H9 (cell line): Measurements from ENCODE around the gene MPP1. TPM values are rescaled to one million over a fixed set of nuclear protein-coding genes. Genes with fewer than 3 reads are reported as not detected.

Experiments
- DNase-seq: peaks from one replicate; pipeline ENCODE4 v3.0.0-alpha.2; 2017
- H2AFZ ChIP-seq: one replicate; pipeline ENCODE4 v1.6.1; 2013; ENCODE audit warnings: mild to moderate bottlenecking, low read length, control low read depth, moderate library complexity
- H2AK5ac ChIP-seq: 2 replicates; pipeline ENCODE4 v1.6.1; 2013; ENCODE audit warnings: low read length, control low read depth, mixed read lengths; ENCODE audit not compliant: insufficient read length
- H2BK120ac ChIP-seq: one replicate; pipeline ENCODE4 v1.6.1; 2013; ENCODE audit warnings: low read depth, mild to moderate bottlenecking, low read length, control low read depth, inconsistent platforms; ENCODE audit not compliant: poor library complexity, severe bottlenecking
- H2BK12ac ChIP-seq: 2 replicates; pipeline ENCODE4 v1.6.1; 2013; ENCODE audit warnings: low read length, control low read depth, mixed read lengths, low read depth; ENCODE audit not compliant: insufficient read length
- H2BK15ac ChIP-seq: 2 replicates; pipeline ENCODE4 v1.6.1; 2013; ENCODE audit warnings: low read depth, low read length, control low read depth
- H2BK20ac ChIP-seq: one replicate; pipeline ENCODE4 v1.6.1; 2013; ENCODE audit warnings: low read depth, mild to moderate bottlenecking, low read length, control low read depth, inconsistent platforms; ENCODE audit not compliant: poor library complexity, severe bottlenecking
- H2BK5ac ChIP-seq: 2 replicates; pipeline ENCODE4 v1.6.1; 2013; ENCODE audit warnings: low read length, control low read depth, mixed read lengths; ENCODE audit not compliant: insufficient read length
- H3K14ac ChIP-seq: 2 replicates; pipeline ENCODE4 v1.6.1; 2013; ENCODE audit warnings: low read length, control low read depth; ENCODE audit not compliant: insufficient read depth
- H3K18ac ChIP-seq: 2 replicates; pipeline ENCODE4 v1.6.1; 2013; ENCODE audit warnings: low read depth, mild to moderate bottlenecking, mixed read lengths, low read length, control low read depth; ENCODE audit not compliant: insufficient read length
- H3K23ac ChIP-seq: 2 replicates; pipeline ENCODE4 v1.6.1; 2013; ENCODE audit warnings: low read length, control low read depth, mixed read lengths, low read depth; ENCODE audit not compliant: insufficient read length
- H3K23me2 ChIP-seq: 2 replicates; pipeline ENCODE4 v1.6.1; 2013; ENCODE audit warnings: low read depth, mild to moderate bottlenecking, mixed read lengths, low read length, control low read depth; ENCODE audit not compliant: insufficient read length, poor library complexity, severe bottlenecking
- H3K27ac ChIP-seq: 2 replicates; pipeline ENCODE4 v1.5.1; 2013; ENCODE audit warnings: low read length, control low read depth, mixed read lengths, low read depth; ENCODE audit not compliant: insufficient read length
- H3K27me3 ChIP-seq: 2 replicates; pipeline ENCODE4 v1.6.1; 2013; ENCODE audit warnings: low read length, control low read depth, inconsistent platforms; ENCODE audit not compliant: insufficient read depth
- H3K4ac ChIP-seq: 2 replicates; pipeline ENCODE4 v1.6.1; 2013; ENCODE audit warnings: low read depth, mild to moderate bottlenecking, control low read depth, inconsistent platforms, low read length, moderate library complexity
- H3K4me1 ChIP-seq: 2 replicates; pipeline ENCODE4 v1.6.1; 2013; ENCODE audit warnings: low read length, control low read depth, inconsistent platforms; ENCODE audit not compliant: insufficient read depth
- H3K4me2 ChIP-seq: 2 replicates; pipeline ENCODE4 v1.6.1; 2013; ENCODE audit warnings: low read length, control low read depth, mixed read lengths; ENCODE audit not compliant: insufficient read length, insufficient read depth
- H3K56ac ChIP-seq: 2 replicates; pipeline ENCODE4 v1.6.1; 2013; ENCODE audit warnings: low read depth, mild to moderate bottlenecking, mixed read lengths, low read length, control low read depth; ENCODE audit not compliant: insufficient read length
- H3K79me1 ChIP-seq: 2 replicates; pipeline ENCODE4 v1.6.1; 2013; ENCODE audit warnings: low read depth, mild to moderate bottlenecking, moderate library complexity, low read length, control low read depth, inconsistent platforms; ENCODE audit not compliant: insufficient read depth, poor library complexity, severe bottlenecking
- H3K79me2 ChIP-seq: 2 replicates; pipeline ENCODE4 v1.6.1; 2013; ENCODE audit warnings: low read length, control low read depth, inconsistent platforms; ENCODE audit not compliant: insufficient read depth
- H3K9ac ChIP-seq: 2 replicates; pipeline ENCODE4 v1.6.1; 2013; ENCODE audit warnings: low read length, control low read depth, mixed read lengths; ENCODE audit not compliant: insufficient read length; ENCODE audit errors: extremely low read depth
- H3K9me3 ChIP-seq: one replicate; pipeline ENCODE4 v1.6.1; 2013; ENCODE audit warnings: low read depth, low read length, inconsistent platforms; ENCODE audit not compliant: control insufficient read depth
- H3T11ph ChIP-seq: one replicate; pipeline ENCODE4 v1.6.1; 2013; ENCODE audit warnings: mild to moderate bottlenecking, low read length, control low read depth, inconsistent platforms
- H4K20me1 ChIP-seq: one replicate; pipeline ENCODE4 v1.6.1; 2013; ENCODE audit not compliant: control insufficient read depth, insufficient read length, insufficient read depth
- H4K5ac ChIP-seq: 2 replicates; pipeline ENCODE4 v1.6.1; 2013; ENCODE audit warnings: low read depth, mild to moderate bottlenecking, mixed read lengths, low read length, control low read depth; ENCODE audit not compliant: insufficient read length
- H4K8ac ChIP-seq: replicated peaks from 2 replicates; pipeline ENCODE4 v1.6.1; 2013; ENCODE audit warnings: low read length, control low read depth, mixed read lengths, low read depth; ENCODE audit not compliant: insufficient read length
- H4K91ac ChIP-seq: 2 replicates; pipeline ENCODE4 v1.6.1; 2013; ENCODE audit warnings: low read depth, mild to moderate bottlenecking, moderate library complexity, mixed read lengths, low read length, control low read depth; ENCODE audit not compliant: insufficient read length
- H3K27ac Mint-ChIP-seq, 3 experiments: 2 replicates in 2 of 3; 3 replicates in 1 of 3; pipeline ENCODE4 v1.8.0; 2020 to 2021; ENCODE audit warnings: mixed read lengths in 3 of 3, mild to moderate bottlenecking in 1 of 3, moderate library complexity in 1 of 3
- H3K27me3 Mint-ChIP-seq: 2 replicates; pipeline ENCODE4 v1.8.0; 2021; ENCODE audit warnings: low read depth, mild to moderate bottlenecking, moderate library complexity, mixed read lengths
- H3K36me3 Mint-ChIP-seq, 3 experiments: 2 replicates in 2 of 3; 3 replicates in 1 of 3; pipeline ENCODE4 v1.8.0; 2020 to 2021; ENCODE audit warnings: low read depth in 3 of 3, mixed read lengths in 3 of 3; ENCODE audit not compliant: insufficient read depth in 1 of 3
- H3K4me1 Mint-ChIP-seq, 2 experiments: 2 replicates each; pipeline ENCODE4 v1.8.0; 2020; ENCODE audit warnings: mixed read lengths in 2 of 2
- H3K4me3 Mint-ChIP-seq, 2 experiments: 2 replicates in 1 of 2; 3 replicates in 1 of 2; pipeline ENCODE4 v1.8.0; 2020 to 2021; ENCODE audit warnings: mild to moderate bottlenecking in 2 of 2, mixed read lengths in 2 of 2, moderate library complexity in 1 of 2
- H3K9me3 Mint-ChIP-seq, 2 experiments: 2 replicates in 1 of 2; 3 replicates in 1 of 2; pipeline ENCODE4 v1.8.0; 2020; ENCODE audit warnings: mild to moderate bottlenecking in 2 of 2, mixed read lengths in 2 of 2, moderate library complexity in 1 of 2
- CTCF ChIP-seq: fragments of 200-600 bp; sonication (generic); conservative IDR thresholded peaks from 3 replicates; pipeline ENCODE4 v1.8.0; 2021; ENCODE audit warnings: antibody characterized with exemption, mild to moderate bottlenecking
- WGBS: extraction: QIAGEN DNeasy Blood & Tissue Kit; methylation state at CpG from one replicate; pipeline ENCODE4 v1.1.7; 2013; ENCODE audit warnings: missing lambda C conversion rate, low lambda C conversion rate, mixed read lengths; ENCODE audit not compliant: insufficient read length; ENCODE audit errors: extremely low coverage; 5-methylcytosine and 5-hydroxymethylcytosine counted together
- total RNA-seq: library from RNA; stranded (reverse); gene quantifications from 2 replicates; pipeline ENCODE4 v1.2.1, GENCODE V29; 2021

Gene MPP1
- total RNA-seq, 1 experiment from 2014 or later: 17.9 TPM

- peaks cover 24 to 32% (median 25%) of the 10 kb centered on the region in 3 experiments; a peak in 6 of 7 replicates for H3K36me3 Mint-ChIP-seq
- H3K27ac Mint-ChIP-seq: peak overlapping the region; percentile 90 to 96 (median 93)
- Histone ChIP-seq H2AFZ (no peak overlapping the region), H3K4me1 (no peaks in the 10 kb centered on the region), H3K23me2 (peaks cover 6% of the 10 kb centered on the region), H2BK12ac (no peak overlapping the region), H2BK15ac (no peak overlapping the region), H3K9me3 (peaks cover 34% of the 10 kb centered on the region), H3T11ph (no peak overlapping the region), H3K18ac (peak overlapping the region; percentile 34), H2BK5ac (no peak overlapping the region), H3K23ac (no peak overlapping the region), H4K20me1 (peaks cover 3% of the 10 kb centered on the region), H2BK120ac (no peak overlapping the region), H3K27ac (peak overlapping the region; percentile 37), H2BK20ac (no peak overlapping the region), H3K4me2 (peak overlapping the region; percentile 50), H4K5ac (no peak overlapping the region), H4K91ac (no peak overlapping the region), H3K79me1 (no peaks in the 10 kb centered on the region), H4K8ac (no peak overlapping the region), H3K27me3 (no peaks in the 10 kb centered on the region), H3K4ac (no peak overlapping the region), H3K79me2 (peaks cover 10% of the 10 kb centered on the region; the same call in 1 of the 2 replicates), H3K14ac (no peak overlapping the region), H3K56ac (no peak overlapping the region), H3K9ac (peak overlapping the region; percentile 41), H2AK5ac (no peak overlapping the region)
- no peak for DNase-seq
- H3K4me1 Mint-ChIP-seq: peaks cover 5 to 7% of the 10 kb centered on the region in 2 experiments
- no peak for TF ChIP-seq CTCF
- WGBS: no CpG with 5 or more reads among the region's 11 CpGs
- no peaks in the 10 kb centered on the region; the same call in 1 of the 2 replicates for H3K27me3 Mint-ChIP-seq
- peaks cover 66 to 72% of the 10 kb centered on the region in 2 experiments for H3K9me3 Mint-ChIP-seq
- peak overlapping the region; percentile 84 to 85 for H3K4me3 Mint-ChIP-seq
These were observed 43.2 kb downstream of the MPP1 start for GRCh38 chrX:154761977-154762536.
